RWPE2 (cell line): ENCODE measurements around the gene SLC4A2.

ENCODE experiments used
- ATAC-seq: fragments of 200-7000 bp; cut with Tn5 transposase; 3 replicates; pipeline ENCODE4 v1.9.1; 2021; ENCODE audit warnings: low read depth
- DNase-seq: peaks from one replicate; pipeline ENCODE4 v3.0.0-alpha.2; 2020; ENCODE audit warnings: low spot score
- H3K27ac ChIP-seq: fragments of 450-650 bp; 2 replicates; pipeline ENCODE4 v1.5.1; 2017; ENCODE audit warnings: mild to moderate bottlenecking; ENCODE audit not compliant: poor library complexity, severe bottlenecking
- H3K27me3 ChIP-seq: fragments of 250-450 bp; sonication (Bioruptor Pico); 2 replicates; pipeline ENCODE4 v1.5.1; 2021; ENCODE audit warnings: mild to moderate bottlenecking, moderate library complexity; ENCODE audit not compliant: insufficient read depth, poor library complexity, severe bottlenecking
- H3K36me3 ChIP-seq: fragments of 250-450 bp; sonication (Bioruptor Pico); 2 replicates; pipeline ENCODE4 v1.5.1; 2020; ENCODE audit warnings: low read depth, mild to moderate bottlenecking, moderate library complexity
- H3K4me1 ChIP-seq: fragments of 250-450 bp; sonication (Bioruptor Pico); 2 replicates; pipeline ENCODE4 v1.5.1; 2021; ENCODE audit warnings: mild to moderate bottlenecking, moderate library complexity; ENCODE audit not compliant: insufficient read depth, poor library complexity, severe bottlenecking
- H3K4me3 ChIP-seq: fragments of 250-450 bp; sonication (Bioruptor Pico); 2 replicates; pipeline ENCODE4 v1.5.1; 2021; ENCODE audit warnings: mild to moderate bottlenecking, moderate library complexity; ENCODE audit not compliant: severe bottlenecking
- H3K9me3 ChIP-seq: fragments of 250-450 bp; sonication (Bioruptor Pico); 2 replicates; pipeline ENCODE4 v1.5.1; 2021; ENCODE audit warnings: mild to moderate bottlenecking, moderate library complexity; ENCODE audit not compliant: severe bottlenecking
- CTCF ChIP-seq: fragments of 450-650 bp; IDR thresholded peaks from one replicate; pipeline ENCODE4 v1.5.1; 2017; ENCODE audit warnings: mild to moderate bottlenecking, moderate library complexity; ENCODE audit not compliant: poor library complexity, severe bottlenecking

Gene SLC4A2

GRCh38 chr7:151012031-151012692, 47.2 kb upstream of the SLC4A2 start:
- ATAC-seq (no peak), DNase-seq (no peak)
- Histone ChIP-seq H3K4me1 (no peaks in the 10 kb centered on the region), H3K27me3 (no peaks in the 10 kb centered on the region), H3K27ac (no peak overlapping the region), H3K36me3 (no peaks in the 10 kb centered on the region), H3K9me3 (peaks cover 3% of the 10 kb centered on the region), H3K4me3 (no peak overlapping the region)
- TF ChIP-seq CTCF = no peak

GRCh38 chr7:151012911-151013347, 46.5 kb upstream of the SLC4A2 start:
- Histone ChIP-seq H3K36me3 (no peaks in the 10 kb centered on the region), H3K9me3 (peaks cover 3% of the 10 kb centered on the region), H3K4me1 (no peaks in the 10 kb centered on the region), H3K27ac (no peak overlapping the region), H3K27me3 (no peaks in the 10 kb centered on the region), H3K4me3 (no peak overlapping the region)
- DNase-seq (peak; percentile 39), ATAC-seq (peak; percentile 53)
- peak; percentile 62 for TF ChIP-seq CTCF

GRCh38 chr7:151013356-151013732, 46.0 kb upstream of the SLC4A2 start:
- H3K4me3 ChIP-seq = no peak overlapping the region
- TF ChIP-seq CTCF = no peak
- H3K36me3 ChIP-seq = no peaks in the 10 kb centered on the region
- H3K27me3 ChIP-seq = peaks cover 2% of the 10 kb centered on the region
- no peak for DNase-seq
- ATAC-seq = no peak
- H3K27ac ChIP-seq = no peak overlapping the region
- H3K9me3 ChIP-seq = peaks cover 3% of the 10 kb centered on the region
- no peaks in the 10 kb centered on the region for H3K4me1 ChIP-seq

- DNase-seq = peak; percentile 65
- ATAC-seq = no peak
- peak overlapping the region; percentile 13 for H3K4me3 ChIP-seq
Measured at GRCh38 chr7:151013733-151014497, 45.5 kb upstream of the SLC4A2 start.

More at GRCh38 chr7:151013733-151014497, 45.5 kb upstream of the SLC4A2 start:
- TF ChIP-seq CTCF = no peak
- H3K27ac ChIP-seq = no peak overlapping the region
- H3K9me3 ChIP-seq = no peaks in the 10 kb centered on the region
- peaks cover 5% of the 10 kb centered on the region for H3K27me3 ChIP-seq
- H3K4me1 ChIP-seq = no peaks in the 10 kb centered on the region
- H3K36me3 ChIP-seq = no peaks in the 10 kb centered on the region
